IPS DF 19.7 (cell line): ENCODE results near the gene ABCA8.
"Not testable (repeated sequence)": the region's sequence is repeated elsewhere in the genome, so short reads cannot be mapped to it uniquely, and the experiment has no call there.

Experiments
- DNase-seq: peaks from one replicate; pipeline ENCODE4 v3.0.0-alpha.2; 2013; ENCODE audit warnings: low read depth, low spot score

The ABCA8 gene

GRCh38 chr17:68943812-68944182 is 11.4 kb downstream of the ABCA8 start:
- DNase-seq: not testable (repeated sequence)

GRCh38 chr17:68943123-68943811 is 11.9 kb downstream of the ABCA8 start:
- no peak for DNase-seq

- DNase-seq: no peak
These were observed 12.8 kb downstream of the ABCA8 start for GRCh38 chr17:68942389-68942788.

GRCh38 chr17:68941761-68942160 is 13.4 kb downstream of the ABCA8 start:
- DNase-seq: no peak

- no peak for DNase-seq
These were observed 16.0 kb downstream of the ABCA8 start for GRCh38 chr17:68939195-68939594.

- no peak for DNase-seq
These were observed 17.2 kb downstream of the ABCA8 start for GRCh38 chr17:68937890-68938514.

GRCh38 chr17:68927516-68927915 is 27.7 kb downstream of the ABCA8 start:
- DNase-seq: no peak

- no peak for DNase-seq
These were observed 30.1 kb downstream of the ABCA8 start for GRCh38 chr17:68924793-68925720.

GRCh38 chr17:68910789-68911431 is 44.3 kb downstream of the ABCA8 start:
- DNase-seq: no peak

- DNase-seq: no peak
These were observed 44.9 kb downstream of the ABCA8 start for GRCh38 chr17:68910251-68910705.

- no peak for DNase-seq
These were observed 46.1 kb downstream of the ABCA8 start for GRCh38 chr17:68909066-68909465.

- DNase-seq: no peak
These were observed 47.1 kb downstream of the ABCA8 start for GRCh38 chr17:68908045-68908444.

GRCh38 chr17:68906638-68907037 is 48.6 kb downstream of the ABCA8 start:
- DNase-seq: no peak

GRCh38 chr17:68903286-68903685 is 51.9 kb downstream of the ABCA8 start:
- no peak for DNase-seq

GRCh38 chr17:68897557-68897956 is 57.6 kb downstream of the ABCA8 start:
- DNase-seq: no peak

GRCh38 chr17:68892658-68893057 is 62.5 kb downstream of the ABCA8 start:
- DNase-seq: no peak

GRCh38 chr17:68892193-68892592 is 63.0 kb downstream of the ABCA8 start:
- no peak for DNase-seq

- no peak for DNase-seq
These were observed 68.8 kb downstream of the ABCA8 start for GRCh38 chr17:68886401-68886800.

- no peak for DNase-seq
These were observed 70.3 kb downstream of the ABCA8 start for GRCh38 chr17:68884888-68885287.

- no peak for DNase-seq
These were observed 76.8 kb downstream of the ABCA8 start for GRCh38 chr17:68878226-68878885.

GRCh38 chr17:68871447-68871846 is 83.7 kb downstream of the ABCA8 start:
- DNase-seq: no peak
